Right renal pelvis (tissue), 4 donors: ENCODE measurements around the gene POLDIP2. TPM values are rescaled to one million over a fixed set of nuclear protein-coding genes. Genes with fewer than 3 reads are reported as not detected.

ENCODE experiments used
- DNase-seq, 4 donors: peaks; one replicate each; pipeline ENCODE4 v3.0.0-alpha.2; 2013; ENCODE audit warnings: low read depth in 4 of 4, low spot score in 3 of 4, missing footprints in 1 of 4
- polyA plus RNA-seq, 4 donors: library from polyadenylated mRNA; unstranded; fragments of 120-200 nt; gene quantifications; one replicate each; pipeline ENCODE4 v1.2.1, GENCODE V29; 2013; ENCODE audit not compliant: insufficient read length in 4 of 4

Gene POLDIP2
- 100 to 1,000 TPM in 2 of 4 donors, 10 to 100 TPM in 2; 99.1 to 105 (median 100) TPM for polyA plus RNA-seq

GRCh38 chr17:28357061-28357900 is at the start of gene POLDIP2:
POLDIP2 (minus strand) TSS chr17:28357527; CDS start chr17:28357448, 79 bp downstream.
- DNase-seq, result peak; percentile 87 to 89 (median 88)

DNA sequence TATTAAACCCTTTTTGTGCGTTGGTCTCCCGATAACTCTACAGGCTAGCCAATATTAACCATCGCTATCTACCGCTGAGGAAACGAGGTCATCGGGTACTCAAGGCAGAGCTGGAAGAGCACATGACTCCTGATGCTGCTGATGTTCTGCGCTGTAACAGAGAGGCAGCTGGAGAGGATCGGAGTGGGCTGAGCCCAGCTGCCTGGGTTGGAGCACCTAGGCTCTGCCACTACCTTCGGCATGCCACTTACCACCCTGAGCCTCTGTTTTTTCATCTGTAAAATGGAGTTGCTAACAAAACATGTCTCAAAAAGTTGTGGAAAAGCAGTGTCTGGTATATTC is 49.1 kb upstream of the POLDIP2 start:
- no peak for DNase-seq

DNA sequence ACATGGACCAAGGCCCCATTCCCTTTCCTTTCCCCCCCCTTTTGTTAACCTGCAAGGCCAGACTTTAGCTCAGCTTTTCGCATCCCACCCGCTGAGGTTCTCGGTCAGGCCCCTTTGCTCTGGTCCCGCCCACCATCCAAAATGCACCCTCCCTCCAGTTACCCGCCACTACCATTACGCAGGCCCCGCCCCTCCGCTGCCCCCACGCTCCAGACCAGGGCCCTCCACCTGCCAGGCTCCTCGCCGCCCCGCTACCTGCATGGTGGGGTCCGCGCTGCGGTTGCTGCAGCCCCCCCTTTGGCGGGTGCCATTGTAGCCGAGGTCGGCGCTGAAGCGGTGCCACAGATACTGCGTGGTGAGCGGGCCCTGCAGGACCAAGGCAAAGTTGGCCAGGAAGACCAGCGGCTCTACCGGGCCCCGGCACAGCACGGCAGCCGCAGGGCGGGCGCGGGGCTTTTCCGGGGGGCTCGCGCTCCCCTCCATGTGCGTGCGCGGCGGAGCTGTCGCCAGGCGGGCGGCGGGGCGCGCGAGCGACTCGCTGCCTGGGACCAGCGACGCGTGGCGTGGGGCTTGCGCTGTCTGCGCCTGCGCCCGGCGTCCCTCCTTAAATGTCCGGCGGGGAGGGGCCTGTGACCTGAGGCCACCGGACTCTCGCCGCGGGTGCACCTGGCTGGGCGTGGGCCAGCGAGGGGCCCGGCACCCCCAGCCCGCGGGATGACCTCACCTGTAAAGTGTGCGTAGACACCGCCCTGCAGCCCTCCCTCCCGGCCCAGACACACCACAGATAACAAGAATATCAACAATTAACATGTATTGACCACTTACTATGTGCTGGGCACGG is 48.5 kb upstream of the POLDIP2 start, which contains the start of gene SLC46A1:
Gene SLC46A1 (minus strand): TSS at position 581 of the 841 bp plus-strand sequence. CDS start 98 bp downstream, at position 483.
- DNase-seq, result peak in 1 of 4 donors; percentile 15

GRCh38 chr17:28404812-28405570 is 47.7 kb upstream of the POLDIP2 start:
- no peak for DNase-seq

DNA sequence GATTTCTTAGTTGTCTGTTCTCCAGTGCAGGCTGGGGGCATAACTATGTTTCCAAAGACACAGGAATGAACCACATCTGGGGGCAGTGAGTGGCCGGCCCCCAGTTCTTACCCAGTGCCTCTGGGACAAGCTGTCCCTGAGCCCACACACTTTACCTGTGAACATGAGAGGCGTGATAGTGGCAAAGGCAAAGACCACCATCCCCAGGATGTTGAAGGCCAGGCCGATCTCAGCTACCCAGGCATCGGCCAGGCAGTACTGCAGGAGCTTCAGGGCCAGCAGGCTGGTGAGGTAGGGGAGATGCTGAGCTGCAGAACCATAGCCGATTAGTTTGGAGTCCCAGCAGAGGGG is 47.1 kb upstream of the POLDIP2 start:
- no peak for DNase-seq

DNA sequence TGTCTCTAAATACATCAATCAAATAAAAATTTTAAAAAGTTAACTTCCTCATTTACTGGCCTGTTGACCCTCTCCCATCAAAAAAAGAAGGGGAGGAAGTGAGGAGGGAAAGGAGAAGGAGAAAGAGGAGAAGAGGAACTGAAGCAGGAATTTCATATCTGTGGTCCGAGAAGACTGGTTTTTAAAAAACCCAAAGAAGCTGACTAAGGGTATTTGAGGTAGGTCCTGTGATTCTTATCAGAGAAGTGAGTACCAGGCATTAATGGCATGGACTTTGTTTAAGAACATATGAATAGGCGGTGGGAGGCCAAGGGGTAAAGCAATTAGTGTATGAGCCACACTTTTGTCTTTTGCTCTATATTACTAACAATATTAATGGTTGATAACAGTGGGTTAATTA is 46.7 kb upstream of the POLDIP2 start:
- DNase-seq, result no peak

DNA sequence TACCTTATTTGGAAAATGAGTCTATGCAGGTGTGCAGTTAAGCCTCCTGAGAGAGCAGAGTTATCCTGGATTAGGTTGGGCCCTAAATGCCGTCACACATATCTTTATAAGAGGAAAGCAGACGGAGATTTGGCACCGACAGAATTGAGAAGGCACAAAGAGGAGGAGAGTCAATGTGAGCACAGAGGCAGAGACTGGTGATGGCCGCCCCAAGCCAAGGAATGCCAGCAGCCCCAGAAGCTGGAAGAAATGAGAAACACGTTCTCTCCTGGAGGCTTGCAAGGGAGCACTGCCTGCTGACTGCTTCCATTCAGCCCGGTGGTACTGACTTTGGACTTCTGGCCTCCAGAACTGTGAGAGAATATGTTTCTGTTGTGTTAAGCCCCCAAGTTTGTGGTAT is 45.5 kb upstream of the POLDIP2 start:
- no peak for DNase-seq

- no peak for DNase-seq
Measured at GRCh38 chr17:28402224-28402630, 44.9 kb upstream of the POLDIP2 start.

DNA sequence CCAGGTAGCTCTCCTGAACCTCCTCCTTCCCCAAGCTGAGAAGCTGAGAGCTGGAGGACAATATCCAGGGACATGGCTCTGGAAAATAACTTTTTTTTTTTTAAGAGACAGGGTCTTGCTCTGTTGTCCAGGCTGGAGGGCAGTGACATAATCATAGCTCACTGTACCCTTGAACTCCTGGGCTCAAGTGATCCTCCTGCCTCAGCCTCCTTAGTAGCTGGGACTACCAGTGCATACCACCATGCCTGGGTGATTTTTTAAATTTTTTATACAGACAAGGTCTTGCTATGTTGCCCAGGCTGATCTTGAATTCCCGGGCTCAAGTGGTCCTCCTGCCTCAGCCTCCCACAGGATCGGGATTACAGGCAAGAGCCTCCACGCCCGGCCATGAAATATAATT is 42.5 kb upstream of the POLDIP2 start:
- DNase-seq, result no peak

DNA sequence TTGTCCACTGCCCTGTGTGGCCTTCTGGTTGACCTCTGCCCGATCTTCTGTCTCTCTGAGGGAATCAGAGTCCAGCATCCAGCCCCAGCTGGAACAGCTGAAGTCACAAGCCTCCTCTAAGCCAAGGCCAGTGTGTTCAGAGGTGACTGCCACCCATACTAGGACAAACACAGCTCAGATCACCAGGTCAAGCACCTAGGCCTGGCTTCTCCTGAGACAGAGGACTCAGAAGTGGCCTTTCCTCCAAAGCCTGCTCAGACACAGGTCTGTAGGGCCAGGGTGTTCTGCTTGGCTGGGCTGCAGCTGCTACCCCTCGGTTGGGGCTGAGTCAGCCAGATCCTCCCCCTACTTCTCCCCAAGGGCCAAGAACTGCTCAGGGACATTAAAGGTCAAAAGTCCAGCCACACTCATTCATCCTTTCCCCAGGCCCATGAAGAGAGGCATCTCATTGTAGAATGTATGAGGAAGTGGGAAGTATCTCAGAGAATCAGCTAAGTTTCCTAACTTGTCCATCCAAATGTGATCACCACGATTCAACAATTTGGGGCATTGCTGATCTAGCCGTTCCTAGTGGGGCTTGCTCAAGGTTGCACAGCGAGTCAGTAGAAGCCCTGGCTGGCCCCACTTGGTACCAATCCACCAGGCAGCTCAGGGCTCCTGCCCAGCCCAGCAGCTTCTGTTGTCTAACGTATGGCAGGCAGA is 41.1 kb upstream of the POLDIP2 start:
- DNase-seq, result no peak

- no peak for DNase-seq
Measured at GRCh38 chr17:28397687-28398279, 40.5 kb upstream of the POLDIP2 start.

DNA sequence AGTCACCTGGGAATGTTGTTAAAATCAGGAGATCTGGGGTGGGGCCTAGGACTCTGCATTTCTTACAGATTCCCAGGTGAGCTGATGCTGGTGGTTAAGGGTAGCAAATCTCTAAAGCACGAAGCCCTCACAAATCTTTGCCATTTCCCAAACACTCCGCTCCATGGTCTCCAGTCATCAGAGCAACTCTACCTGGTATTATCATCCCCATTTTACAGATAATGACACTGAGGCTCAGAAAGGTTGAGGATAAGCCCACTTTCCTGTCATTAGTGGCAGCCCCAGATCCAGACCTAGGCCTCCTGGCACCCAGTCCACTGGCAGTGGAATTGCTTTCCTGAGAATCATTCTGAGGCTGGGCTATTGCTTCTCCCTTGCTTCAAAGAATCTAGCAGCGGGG is 39.9 kb upstream of the POLDIP2 start:
- no peak for DNase-seq

DNA sequence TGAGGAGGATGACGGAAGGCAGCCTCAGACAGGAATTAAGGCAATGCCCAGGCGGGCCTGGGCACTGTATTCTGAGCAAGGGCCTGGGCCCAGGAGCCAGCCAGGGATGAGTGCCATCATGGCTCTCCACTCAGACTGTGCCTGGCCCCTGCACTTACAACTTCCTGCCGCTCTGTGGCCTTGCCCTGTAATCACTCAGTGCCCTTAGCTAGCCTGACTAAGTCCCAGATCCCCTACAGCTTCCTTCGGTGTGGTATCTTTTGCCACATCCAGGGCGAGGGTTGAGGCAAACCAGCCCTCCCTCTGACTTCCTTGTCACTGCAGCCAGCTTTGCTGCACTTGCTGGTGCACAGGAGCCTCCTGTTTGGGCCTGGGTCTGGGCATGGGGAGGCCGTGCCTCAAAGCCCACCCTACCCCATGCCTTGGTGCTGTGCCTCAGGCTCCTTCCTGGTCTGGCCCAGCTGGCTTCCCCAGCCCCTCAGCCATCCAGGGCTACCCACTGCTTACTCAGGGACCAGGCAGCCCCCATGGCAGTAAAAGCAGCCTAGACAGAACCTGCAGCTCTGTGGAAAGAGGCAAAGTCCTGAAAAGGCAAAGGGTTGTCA is 39.4 kb upstream of the POLDIP2 start:
- no peak for DNase-seq

DNA sequence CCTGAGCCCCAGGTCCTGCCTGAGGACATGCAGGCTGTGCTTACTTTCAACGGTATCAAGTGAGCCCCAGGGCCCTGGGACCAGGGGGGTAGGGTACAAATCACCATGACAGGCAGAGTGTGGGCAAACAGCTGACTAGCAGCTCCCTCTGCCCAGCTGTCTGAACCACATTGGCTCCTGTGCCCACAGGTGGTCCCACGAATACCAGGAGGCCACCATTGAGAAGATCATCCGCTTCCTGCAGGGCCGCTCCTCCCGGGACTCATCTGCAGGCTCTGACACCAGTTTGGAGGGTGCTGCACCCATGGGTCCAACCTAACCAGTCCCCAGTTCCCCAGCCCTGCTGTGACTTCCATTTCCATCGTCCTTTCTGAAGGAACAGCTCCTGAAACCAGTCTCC is 38.6 kb upstream of the POLDIP2 start:
- DNase-seq, result no peak

GRCh38 chr17:28395426-28395825 is 38.1 kb upstream of the POLDIP2 start:
- no peak for DNase-seq

GRCh38 chr17:28394337-28395116 is 37.2 kb upstream of the POLDIP2 start:
- DNase-seq, result no peak

GRCh38 chr17:28392491-28392890 is 35.2 kb upstream of the POLDIP2 start:
- no peak for DNase-seq

GRCh38 chr17:28391401-28391800 is 34.1 kb upstream of the POLDIP2 start:
- DNase-seq, result no peak

- DNase-seq, result no peak
Measured at GRCh38 chr17:28390984-28391383, 33.7 kb upstream of the POLDIP2 start.
